Calu3 (cell line): Measurements from ENCODE around the gene MYOC. TPM values are rescaled to one million over a fixed set of nuclear protein-coding genes. Genes with fewer than 3 reads are reported as not detected.

Experiments used
- BruUV-seq: library from RNA; stranded (reverse); fragments of 400-500 nt; replicated peaks from 2 replicates; lab custom pipeline; 2021; lab: Mats Ljungman, UMichigan
- CTCF ChIA-PET: fragments of 300-600 bp; sonication (Branson Sonifier 250); formaldehyde crosslinking; loops from one replicate; lab custom pipeline; 2022; ENCODE audit warnings: antibody characterized with exemption; lab: Charles Lee
- DNase-seq: peaks from one replicate; pipeline ENCODE4 v3.0.0; 2022
- H3K27ac Mint-ChIP-seq: one replicate; pipeline ENCODE4 v1.8.0; 2022; ENCODE audit warnings: mixed read lengths; ENCODE audit not compliant: unreplicated experiment
- H3K27me3 Mint-ChIP-seq: one replicate; pipeline ENCODE4 v1.8.0; 2022; ENCODE audit warnings: mixed read lengths; ENCODE audit not compliant: unreplicated experiment
- H3K36me3 Mint-ChIP-seq: one replicate; pipeline ENCODE4 v1.8.0; 2022; ENCODE audit warnings: mild to moderate bottlenecking, moderate library complexity, mixed read lengths; ENCODE audit not compliant: insufficient read depth, unreplicated experiment
- H3K4me1 Mint-ChIP-seq: one replicate; pipeline ENCODE4 v1.8.0; 2022; ENCODE audit warnings: mild to moderate bottlenecking, low read depth, mixed read lengths; ENCODE audit not compliant: unreplicated experiment
- H3K4me3 Mint-ChIP-seq: one replicate; pipeline ENCODE4 v1.8.0; 2022; ENCODE audit warnings: mild to moderate bottlenecking, low read depth, moderate library complexity, mixed read lengths; ENCODE audit not compliant: unreplicated experiment
- H3K9me3 Mint-ChIP-seq: one replicate; pipeline ENCODE4 v1.8.0; 2022; ENCODE audit warnings: low read depth, mixed read lengths; ENCODE audit not compliant: unreplicated experiment
- CTCF ChIP-seq: fragments of 200-600 bp; IDR thresholded peaks from one replicate; pipeline ENCODE4 v1.8.0; 2022; ENCODE audit warnings: antibody characterized with exemption; ENCODE audit not compliant: unreplicated experiment
- intact Hi-C: fragments of 100-400 bp; cut with micrococcal nuclease; formaldehyde crosslinking; loops from one replicate; pipeline ENCODE4 v1.10.0; 2022; ENCODE audit not compliant: unreplicated experiment
- total RNA-seq: library from RNA; stranded (reverse); gene quantifications from 2 replicates; pipeline ENCODE4 v1.2.3, GENCODE V29; 2022

Gene MYOC
- total RNA-seq, 1 experiment from 2014 or later, result not detected

DNA sequence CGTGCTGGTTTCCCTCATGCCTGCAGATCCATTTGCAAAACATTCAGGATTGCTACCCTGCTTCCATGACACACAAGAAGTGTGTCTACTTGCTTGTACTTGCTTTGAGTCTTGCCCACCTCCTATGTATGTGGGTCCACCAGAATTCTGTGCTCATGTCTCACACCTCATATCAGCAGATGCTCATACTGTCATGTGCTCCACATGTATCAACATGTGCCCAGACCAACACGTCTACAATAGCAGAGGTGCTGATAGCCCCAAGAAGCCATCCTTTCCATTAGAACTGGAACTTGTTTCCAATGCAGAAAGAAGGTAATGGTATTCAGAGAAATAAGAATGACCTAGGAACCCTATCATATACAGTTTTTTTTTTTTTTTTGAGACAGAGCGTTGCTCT, 27.9 kb upstream of the MYOC start:
- no peaks in the 10 kb centered on the region for H3K9me3 Mint-ChIP-seq
- no peaks in the 10 kb centered on the region for H3K36me3 Mint-ChIP-seq
- H3K27ac Mint-ChIP-seq, result no peak overlapping the region
- DNase-seq, result no peak
- CTCF ChIA-PET, result no interaction called here
- H3K4me1 Mint-ChIP-seq, result no peaks in the 10 kb centered on the region
- BruUV-seq, result no TSS peak
- no peak for TF ChIP-seq CTCF
- H3K27me3 Mint-ChIP-seq, result no peaks in the 10 kb centered on the region
- intact Hi-C loops, result no loop called here
- no peak overlapping the region for H3K4me3 Mint-ChIP-seq

DNA sequence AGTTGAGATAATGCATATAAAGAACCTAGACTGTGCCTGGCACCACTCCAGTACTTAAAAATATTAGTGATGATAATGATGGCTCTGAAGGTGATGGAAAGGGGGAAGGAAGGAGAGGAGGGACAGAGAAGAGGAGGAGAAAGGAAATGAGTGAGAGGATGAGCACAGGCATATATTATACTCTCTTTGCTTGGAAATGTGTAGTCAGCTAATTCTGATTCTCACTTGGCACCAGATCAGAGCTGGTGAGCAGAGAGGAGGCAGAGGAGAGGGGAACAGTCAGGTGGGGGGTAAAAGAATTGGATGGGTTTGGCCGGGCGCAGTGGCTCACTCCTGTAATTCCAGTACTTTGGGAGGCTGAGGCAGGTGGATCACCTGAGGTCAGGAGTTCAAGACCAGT, 24.3 kb upstream of the MYOC start:
- H3K27me3 Mint-ChIP-seq, result no peaks in the 10 kb centered on the region
- TF ChIP-seq CTCF, result no peak
- CTCF ChIA-PET, result no interaction called here

DNA sequence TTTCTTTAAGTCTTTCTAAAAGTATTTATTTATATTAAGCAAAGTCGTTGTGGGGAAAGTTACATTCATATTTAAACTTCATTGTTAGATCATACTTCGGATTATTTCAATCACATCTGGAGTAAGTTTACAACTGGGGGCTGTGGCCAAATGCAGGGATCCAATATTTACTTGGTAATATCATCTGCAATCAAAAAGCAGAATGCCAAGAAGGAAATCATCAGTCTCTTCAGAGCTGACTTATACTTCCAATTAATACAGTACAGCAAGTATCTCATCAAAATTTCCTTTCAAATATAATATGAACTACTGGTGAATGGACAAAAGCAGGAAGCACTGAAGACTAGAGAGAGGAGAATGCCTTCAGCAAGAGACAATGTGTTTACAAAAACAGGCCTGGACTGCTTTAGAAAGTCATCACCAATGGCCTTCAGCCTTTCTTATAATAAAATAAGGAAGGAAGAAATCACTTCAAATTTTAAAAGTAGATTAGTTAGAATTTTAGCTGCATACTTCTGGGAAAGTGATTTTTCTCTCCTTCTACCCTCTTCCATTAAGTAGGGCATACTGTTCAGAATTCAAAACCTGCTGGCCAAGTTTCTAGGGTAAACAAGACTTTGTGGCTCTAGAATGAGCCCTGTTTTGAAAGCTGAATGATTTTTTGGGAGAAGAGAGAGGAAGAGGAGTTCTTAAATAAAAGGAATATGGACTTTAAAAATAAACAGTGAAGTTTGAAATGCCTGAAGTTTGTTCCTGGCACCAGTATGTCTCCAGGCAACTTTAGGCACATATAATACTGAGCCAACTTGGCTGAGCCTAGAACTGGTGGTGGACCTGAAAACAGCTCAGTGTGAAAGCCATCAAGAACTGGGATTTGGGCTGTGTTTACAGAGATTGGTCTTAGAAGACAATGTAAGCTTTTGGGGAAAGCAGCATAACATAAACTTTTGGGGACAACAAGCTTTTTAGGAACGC, 22.2 kb upstream of the MYOC start:
- intact Hi-C loops, result no loop called here
- no peak for DNase-seq
- no peaks in the 10 kb centered on the region for H3K27me3 Mint-ChIP-seq
- no peaks in the 10 kb centered on the region for H3K36me3 Mint-ChIP-seq
- H3K9me3 Mint-ChIP-seq, result no peaks in the 10 kb centered on the region
- no peak for TF ChIP-seq CTCF
- no TSS peak for BruUV-seq
- no peaks in the 10 kb centered on the region for H3K4me1 Mint-ChIP-seq
- no peak overlapping the region for H3K4me3 Mint-ChIP-seq
- no peak overlapping the region for H3K27ac Mint-ChIP-seq
- CTCF ChIA-PET, result interaction anchor here (1.5 kb wide), 1 partner anchor 41 kb away, joined by 3 read pairs; no protein-coding TSS in a partner anchor

More for the DNA sequence above, 24.3 kb upstream of the MYOC start:
- DNase-seq, result no peak
- Mint-ChIP-seq H3K36me3 (no peaks in the 10 kb centered on the region), H3K9me3 (no peaks in the 10 kb centered on the region), H3K4me3 (no peak overlapping the region), H3K27ac (no peak overlapping the region), H3K4me1 (no peaks in the 10 kb centered on the region)
- intact Hi-C loops, result no loop called here
- no TSS peak for BruUV-seq

- no peak for DNase-seq
- no peaks in the 10 kb centered on the region for H3K4me1 Mint-ChIP-seq
- CTCF ChIA-PET, result no interaction called here
- no peaks in the 10 kb centered on the region for H3K36me3 Mint-ChIP-seq
- no peaks in the 10 kb centered on the region for H3K27me3 Mint-ChIP-seq
- intact Hi-C loops, result no loop called here
- H3K27ac Mint-ChIP-seq, result no peak overlapping the region
- no TSS peak for BruUV-seq
- no peaks in the 10 kb centered on the region for H3K9me3 Mint-ChIP-seq
- H3K4me3 Mint-ChIP-seq, result no peak overlapping the region
- no peak for TF ChIP-seq CTCF
These were observed 18.3 kb upstream of the MYOC start for GRCh38 chr1:171670739-171671138.
